HEK293 (cell line): ENCODE data around the gene GNB3.

ENCODE experiments used
- BCL11A ChIP-seq: fragments of 450-650 bp; formaldehyde crosslinking; IDR thresholded peaks from 2 replicates; pipeline ENCODE4 v1.5.1; 2016; ENCODE audit warnings: low read depth, missing biosample characterization, missing genetic modification characterization
- MYNN ChIP-seq: fragments of 450-650 bp; formaldehyde crosslinking; IDR thresholded peaks from 2 replicates; pipeline ENCODE4 v1.5.1; 2016; ENCODE audit warnings: missing biosample characterization, missing genetic modification characterization, borderline replicate concordance
- TCF7L2 ChIP-seq: IDR thresholded peaks from 2 replicates; pipeline ENCODE4 v1.6.1; 2011; ENCODE audit warnings: low read depth, mild to moderate bottlenecking, inconsistent platforms, low read length, moderate library complexity, borderline replicate concordance
- ZNF114 ChIP-seq: fragments of 450-650 bp; formaldehyde crosslinking; IDR thresholded peaks from 2 replicates; pipeline ENCODE4 v1.5.0; 2017; ENCODE audit warnings: missing biosample characterization, missing genetic modification characterization
- ZNF24 ChIP-seq: fragments of 450-650 bp; formaldehyde crosslinking; IDR thresholded peaks from 2 replicates; pipeline ENCODE4 v1.5.1; 2016; ENCODE audit warnings: missing biosample characterization, missing genetic modification characterization
- ZNF610 ChIP-seq: fragments of 450-650 bp; formaldehyde crosslinking; IDR thresholded peaks from 2 replicates; pipeline ENCODE4 v1.5.1; 2016; ENCODE audit warnings: missing biosample characterization, missing genetic modification characterization, borderline replicate concordance
- ZNF777 ChIP-seq: fragments of 450-650 bp; formaldehyde crosslinking; IDR thresholded peaks from 2 replicates; pipeline ENCODE4 v1.5.1; 2017; ENCODE audit warnings: missing biosample characterization, missing genetic modification characterization, borderline replicate concordance
- TF ChIP-seq, protein P1 (sequence below): fragments of 450-650 bp; formaldehyde crosslinking; IDR thresholded peaks from 2 replicates; pipeline ENCODE4 v1.5.1; 2016; ENCODE audit warnings: missing biosample characterization, missing genetic modification characterization
- TF ChIP-seq, protein P2 (sequence below): fragments of 450-650 bp; formaldehyde crosslinking; IDR thresholded peaks from 2 replicates; pipeline ENCODE4 v1.5.1; 2016; ENCODE audit warnings: missing biosample characterization, missing genetic modification characterization, low read depth
- TF ChIP-seq, protein P3 (sequence below): fragments of 450-650 bp; formaldehyde crosslinking; IDR thresholded peaks from 2 replicates; pipeline ENCODE4 v1.5.1; 2016; ENCODE audit warnings: missing biosample characterization, missing genetic modification characterization
- TF ChIP-seq, protein P4 (sequence below): fragments of 450-650 bp; formaldehyde crosslinking; IDR thresholded peaks from 2 replicates; pipeline ENCODE4 v1.5.1; 2017; ENCODE audit warnings: missing biosample characterization, mild to moderate bottlenecking, missing genetic modification characterization, moderate library complexity

DNA sequence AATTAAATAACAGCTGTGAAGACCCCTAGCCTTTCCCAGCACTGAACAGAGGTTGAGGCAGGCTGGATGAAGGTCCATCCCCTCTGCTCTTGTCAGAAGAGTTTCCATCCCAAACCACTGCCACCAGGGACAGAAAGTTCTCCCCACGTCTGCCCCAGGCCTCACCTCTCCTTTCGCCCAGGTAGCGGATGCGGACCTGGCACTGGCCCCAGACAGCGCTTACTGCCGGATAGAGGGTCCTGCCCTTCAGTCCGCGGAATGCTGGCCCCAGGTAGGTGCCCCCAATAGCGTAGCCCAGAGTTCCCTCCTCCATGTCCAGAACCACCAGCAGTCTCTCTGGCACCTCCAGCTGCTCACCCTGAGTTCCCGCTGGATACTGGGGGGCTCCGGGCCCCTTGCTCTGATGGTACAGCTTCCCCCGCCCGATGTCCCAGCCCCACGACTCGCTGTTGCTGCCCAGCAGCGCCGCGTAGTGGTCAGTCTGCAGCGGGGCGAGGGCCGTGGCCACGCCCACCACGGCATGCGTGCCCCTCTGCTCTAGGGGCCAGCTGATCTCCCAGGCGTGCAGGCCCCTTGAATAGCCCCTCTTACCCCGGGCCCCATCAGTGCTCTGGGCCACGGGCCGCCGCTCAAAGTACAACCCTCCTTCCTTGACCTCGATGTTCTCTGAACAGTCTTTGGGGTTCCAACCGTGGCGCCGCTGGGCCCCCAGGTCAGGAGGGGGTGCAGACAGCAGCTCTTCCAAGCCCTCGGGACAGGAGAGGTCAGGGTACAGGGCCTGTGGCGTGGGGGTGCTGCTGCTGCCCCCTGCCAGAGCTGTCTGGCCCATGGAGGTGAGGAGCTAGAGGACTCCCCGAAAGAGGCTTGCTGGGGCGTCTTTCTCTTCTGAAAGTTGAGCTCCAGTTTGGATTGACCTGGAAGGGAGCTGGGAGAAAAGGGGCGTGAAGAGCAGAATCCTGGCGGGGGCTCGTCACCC lies 31.6 kb downstream of the GNB3 start:
- TF ChIP-seq ZNF777 (0 out of 2 replicates have a peak, but pooled peaks have one; percentile 39), TCF7L2 (no peak), ZNF114 (tag by site-specific recombination) (no peak), ZNF610 (tag by site-specific recombination) (no peak), ZNF24 (tag by site-specific recombination) (peak; percentile 63), MYNN (tag by site-specific recombination) (no peak), BCL11A (tag by site-specific recombination) (no peak; the same call in 1 of the 2 replicates)
- TF ChIP-seq, protein P1, sequence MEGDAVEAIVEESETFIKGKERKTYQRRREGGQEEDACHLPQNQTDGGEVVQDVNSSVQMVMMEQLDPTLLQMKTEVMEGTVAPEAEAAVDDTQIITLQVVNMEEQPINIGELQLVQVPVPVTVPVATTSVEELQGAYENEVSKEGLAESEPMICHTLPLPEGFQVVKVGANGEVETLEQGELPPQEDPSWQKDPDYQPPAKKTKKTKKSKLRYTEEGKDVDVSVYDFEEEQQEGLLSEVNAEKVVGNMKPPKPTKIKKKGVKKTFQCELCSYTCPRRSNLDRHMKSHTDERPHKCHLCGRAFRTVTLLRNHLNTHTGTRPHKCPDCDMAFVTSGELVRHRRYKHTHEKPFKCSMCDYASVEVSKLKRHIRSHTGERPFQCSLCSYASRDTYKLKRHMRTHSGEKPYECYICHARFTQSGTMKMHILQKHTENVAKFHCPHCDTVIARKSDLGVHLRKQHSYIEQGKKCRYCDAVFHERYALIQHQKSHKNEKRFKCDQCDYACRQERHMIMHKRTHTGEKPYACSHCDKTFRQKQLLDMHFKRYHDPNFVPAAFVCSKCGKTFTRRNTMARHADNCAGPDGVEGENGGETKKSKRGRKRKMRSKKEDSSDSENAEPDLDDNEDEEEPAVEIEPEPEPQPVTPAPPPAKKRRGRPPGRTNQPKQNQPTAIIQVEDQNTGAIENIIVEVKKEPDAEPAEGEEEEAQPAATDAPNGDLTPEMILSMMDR, result peak; percentile 99
- TF ChIP-seq, protein P2, sequence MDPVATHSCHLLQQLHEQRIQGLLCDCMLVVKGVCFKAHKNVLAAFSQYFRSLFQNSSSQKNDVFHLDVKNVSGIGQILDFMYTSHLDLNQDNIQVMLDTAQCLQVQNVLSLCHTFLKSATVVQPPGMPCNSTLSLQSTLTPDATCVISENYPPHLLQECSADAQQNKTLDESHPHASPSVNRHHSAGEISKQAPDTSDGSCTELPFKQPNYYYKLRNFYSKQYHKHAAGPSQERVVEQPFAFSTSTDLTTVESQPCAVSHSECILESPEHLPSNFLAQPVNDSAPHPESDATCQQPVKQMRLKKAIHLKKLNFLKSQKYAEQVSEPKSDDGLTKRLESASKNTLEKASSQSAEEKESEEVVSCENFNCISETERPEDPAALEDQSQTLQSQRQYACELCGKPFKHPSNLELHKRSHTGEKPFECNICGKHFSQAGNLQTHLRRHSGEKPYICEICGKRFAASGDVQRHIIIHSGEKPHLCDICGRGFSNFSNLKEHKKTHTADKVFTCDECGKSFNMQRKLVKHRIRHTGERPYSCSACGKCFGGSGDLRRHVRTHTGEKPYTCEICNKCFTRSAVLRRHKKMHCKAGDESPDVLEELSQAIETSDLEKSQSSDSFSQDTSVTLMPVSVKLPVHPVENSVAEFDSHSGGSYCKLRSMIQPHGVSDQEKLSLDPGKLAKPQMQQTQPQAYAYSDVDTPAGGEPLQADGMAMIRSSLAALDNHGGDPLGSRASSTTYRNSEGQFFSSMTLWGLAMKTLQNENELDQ, result no peak
- TF ChIP-seq, protein P3, sequence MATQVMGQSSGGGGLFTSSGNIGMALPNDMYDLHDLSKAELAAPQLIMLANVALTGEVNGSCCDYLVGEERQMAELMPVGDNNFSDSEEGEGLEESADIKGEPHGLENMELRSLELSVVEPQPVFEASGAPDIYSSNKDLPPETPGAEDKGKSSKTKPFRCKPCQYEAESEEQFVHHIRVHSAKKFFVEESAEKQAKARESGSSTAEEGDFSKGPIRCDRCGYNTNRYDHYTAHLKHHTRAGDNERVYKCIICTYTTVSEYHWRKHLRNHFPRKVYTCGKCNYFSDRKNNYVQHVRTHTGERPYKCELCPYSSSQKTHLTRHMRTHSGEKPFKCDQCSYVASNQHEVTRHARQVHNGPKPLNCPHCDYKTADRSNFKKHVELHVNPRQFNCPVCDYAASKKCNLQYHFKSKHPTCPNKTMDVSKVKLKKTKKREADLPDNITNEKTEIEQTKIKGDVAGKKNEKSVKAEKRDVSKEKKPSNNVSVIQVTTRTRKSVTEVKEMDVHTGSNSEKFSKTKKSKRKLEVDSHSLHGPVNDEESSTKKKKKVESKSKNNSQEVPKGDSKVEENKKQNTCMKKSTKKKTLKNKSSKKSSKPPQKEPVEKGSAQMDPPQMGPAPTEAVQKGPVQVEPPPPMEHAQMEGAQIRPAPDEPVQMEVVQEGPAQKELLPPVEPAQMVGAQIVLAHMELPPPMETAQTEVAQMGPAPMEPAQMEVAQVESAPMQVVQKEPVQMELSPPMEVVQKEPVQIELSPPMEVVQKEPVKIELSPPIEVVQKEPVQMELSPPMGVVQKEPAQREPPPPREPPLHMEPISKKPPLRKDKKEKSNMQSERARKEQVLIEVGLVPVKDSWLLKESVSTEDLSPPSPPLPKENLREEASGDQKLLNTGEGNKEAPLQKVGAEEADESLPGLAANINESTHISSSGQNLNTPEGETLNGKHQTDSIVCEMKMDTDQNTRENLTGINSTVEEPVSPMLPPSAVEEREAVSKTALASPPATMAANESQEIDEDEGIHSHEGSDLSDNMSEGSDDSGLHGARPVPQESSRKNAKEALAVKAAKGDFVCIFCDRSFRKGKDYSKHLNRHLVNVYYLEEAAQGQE (tag by site-specific recombination), result no peak
- TF ChIP-seq, protein P4, sequence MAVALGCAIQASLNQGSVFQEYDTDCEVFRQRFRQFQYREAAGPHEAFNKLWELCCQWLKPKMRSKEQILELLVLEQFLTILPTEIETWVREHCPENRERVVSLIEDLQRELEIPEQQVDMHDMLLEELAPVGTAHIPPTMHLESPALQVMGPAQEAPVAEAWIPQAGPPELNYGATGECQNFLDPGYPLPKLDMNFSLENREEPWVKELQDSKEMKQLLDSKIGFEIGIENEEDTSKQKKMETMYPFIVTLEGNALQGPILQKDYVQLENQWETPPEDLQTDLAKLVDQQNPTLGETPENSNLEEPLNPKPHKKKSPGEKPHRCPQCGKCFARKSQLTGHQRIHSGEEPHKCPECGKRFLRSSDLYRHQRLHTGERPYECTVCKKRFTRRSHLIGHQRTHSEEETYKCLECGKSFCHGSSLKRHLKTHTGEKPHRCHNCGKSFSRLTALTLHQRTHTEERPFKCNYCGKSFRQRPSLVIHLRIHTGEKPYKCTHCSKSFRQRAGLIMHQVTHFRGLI (tag by site-specific recombination), result no peak
